ENCODE data around the gene HPDL.
"Not testable (repeated sequence)": the region's sequence is repeated elsewhere in the genome, so short reads cannot be mapped to it uniquely, and the experiment has no call there.

The HPDL gene

GRCh38 chr1:45326627-45327623, at the start of gene HPDL:
Gene HPDL (plus strand): TSS chr1:45326895. CDS start chr1:45327149, 254 bp downstream.
- POLR2A ChIA-PET, result interaction anchor here (0.7 to 1.5 kb wide), 3 partner anchors 13 to 257 kb away, joined by 3 to 7 read pairs (median 3); partner anchors contain the start of genes MUTYH, NASP and TOE1
- CTCF ChIA-PET, result interaction anchor here (0.6 to 3.4 kb wide), 8 partner anchors 12 to 457 kb away, joined by 3 to 22 read pairs (median 4); partner anchors contain the start of genes MUTYH and TOE1
- peak within 1 kb of the TSS; percentile 61 for H3K4me3 ChIP-seq (ENCODE audit: low read depth, low read length)

GRCh38 chr1:45282351-45282750, 44.3 kb upstream of the HPDL start:
- POLR2A ChIA-PET, result no interaction called here
- TF ChIP-seq, protein P1, sequence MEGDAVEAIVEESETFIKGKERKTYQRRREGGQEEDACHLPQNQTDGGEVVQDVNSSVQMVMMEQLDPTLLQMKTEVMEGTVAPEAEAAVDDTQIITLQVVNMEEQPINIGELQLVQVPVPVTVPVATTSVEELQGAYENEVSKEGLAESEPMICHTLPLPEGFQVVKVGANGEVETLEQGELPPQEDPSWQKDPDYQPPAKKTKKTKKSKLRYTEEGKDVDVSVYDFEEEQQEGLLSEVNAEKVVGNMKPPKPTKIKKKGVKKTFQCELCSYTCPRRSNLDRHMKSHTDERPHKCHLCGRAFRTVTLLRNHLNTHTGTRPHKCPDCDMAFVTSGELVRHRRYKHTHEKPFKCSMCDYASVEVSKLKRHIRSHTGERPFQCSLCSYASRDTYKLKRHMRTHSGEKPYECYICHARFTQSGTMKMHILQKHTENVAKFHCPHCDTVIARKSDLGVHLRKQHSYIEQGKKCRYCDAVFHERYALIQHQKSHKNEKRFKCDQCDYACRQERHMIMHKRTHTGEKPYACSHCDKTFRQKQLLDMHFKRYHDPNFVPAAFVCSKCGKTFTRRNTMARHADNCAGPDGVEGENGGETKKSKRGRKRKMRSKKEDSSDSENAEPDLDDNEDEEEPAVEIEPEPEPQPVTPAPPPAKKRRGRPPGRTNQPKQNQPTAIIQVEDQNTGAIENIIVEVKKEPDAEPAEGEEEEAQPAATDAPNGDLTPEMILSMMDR (IDR thresholded peaks at IDR 0.05; ENCODE audit: insufficient read depth, low read length, missing control alignments), result no peak

More at GRCh38 chr1:45326627-45327623, at the start of gene HPDL:
- TF ChIP-seq, protein P1 (IDR thresholded peaks at IDR 0.05; ENCODE audit: insufficient read depth, low read length, missing control alignments), result no peak
- DNase-seq (ENCODE audit: low read depth, low spot score), result no peak

GRCh38 chr1:45284858-45285257, 41.8 kb upstream of the HPDL start:
- DNase-seq (ENCODE audit: low read depth, low spot score); H3K4me3 ChIP-seq (ENCODE audit: low read depth, low read length); POLR2A ChIA-PET; CTCF ChIA-PET: not testable (repeated sequence)

More at GRCh38 chr1:45282351-45282750, 44.3 kb upstream of the HPDL start:
- CTCF ChIA-PET, result interaction anchor here (1.0 kb wide), 2 partner anchors 10 to 17 kb away, joined by 4 to 5 read pairs; no protein-coding TSS in a partner anchor
- DNase-seq (ENCODE audit: low read depth, low spot score), result no peak
- no peak overlapping the region for H3K4me3 ChIP-seq (ENCODE audit: low read depth, low read length)

DNA sequence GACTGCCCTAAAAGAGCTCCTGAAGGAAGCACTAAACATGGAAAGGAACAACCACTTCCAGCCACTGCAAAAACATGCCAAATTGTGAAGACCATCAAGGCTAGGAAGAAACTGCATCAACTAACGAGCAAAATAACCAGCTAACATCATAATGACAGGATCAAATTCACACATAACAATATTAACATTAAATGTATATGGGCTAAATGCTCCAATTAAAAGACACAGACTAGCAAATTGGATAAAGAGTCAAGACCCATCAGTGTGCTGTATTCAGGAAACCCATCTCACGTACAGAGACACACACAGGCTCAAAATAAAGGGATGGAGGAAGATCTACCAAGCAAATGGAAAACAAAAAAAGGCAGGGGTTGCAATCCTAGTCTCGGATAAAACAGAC, 40.2 kb upstream of the HPDL start:
- CTCF ChIA-PET; POLR2A ChIA-PET; H3K4me3 ChIP-seq (ENCODE audit: low read depth, low read length); DNase-seq (ENCODE audit: low read depth, low spot score): not testable (repeated sequence)

DNA sequence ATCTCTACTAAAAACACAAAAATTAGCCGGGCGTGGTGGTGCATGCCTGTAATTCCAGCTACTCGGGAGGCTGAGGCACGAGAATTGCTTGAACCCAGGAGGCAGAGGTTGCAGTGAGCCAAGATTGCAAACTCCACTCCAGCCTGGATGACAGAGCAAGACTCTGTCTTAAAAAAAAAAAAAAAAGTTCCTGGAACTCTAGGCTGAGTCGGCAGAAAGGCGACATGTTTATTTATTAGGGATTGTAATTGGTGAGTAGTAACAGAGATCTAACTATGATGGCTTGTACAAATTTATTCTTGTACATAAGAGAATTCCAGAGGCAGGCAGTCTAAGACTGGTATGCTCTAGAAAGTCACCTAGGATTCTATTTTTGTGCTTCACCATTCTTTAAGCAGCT, 35.7 kb upstream of the HPDL start:
- DNase-seq (ENCODE audit: low read depth, low spot score); H3K4me3 ChIP-seq (ENCODE audit: low read depth, low read length); POLR2A ChIA-PET: not testable (repeated sequence)
- CTCF ChIA-PET, result interaction anchor here (1.2 to 19.3 kb wide), 4 partner anchors 10 to 275 kb away, joined by 3 to 950 read pairs (median 12); partner anchors contain the start of genes HECTD3 and UROD

DNA sequence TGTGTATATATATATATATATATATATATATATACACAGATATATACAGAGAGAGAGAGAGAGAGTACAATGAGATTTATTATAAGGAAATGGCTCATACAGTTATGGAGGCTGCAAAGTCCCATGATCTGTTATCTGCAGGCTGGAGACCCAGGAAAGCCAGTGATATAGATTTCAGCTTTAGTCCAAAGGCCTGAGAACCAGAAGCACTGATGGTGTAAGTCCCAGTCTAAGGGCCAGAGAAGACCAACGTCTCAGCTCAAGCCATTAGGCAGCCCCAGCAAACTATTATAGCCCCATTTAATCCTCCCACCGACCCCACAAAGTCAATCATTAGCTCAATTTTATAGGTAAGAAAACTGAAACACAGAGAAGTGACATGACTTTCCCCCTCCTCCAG, 35.0 kb upstream of the HPDL start:
- no peak overlapping the region for H3K4me3 ChIP-seq (ENCODE audit: low read depth, low read length)
- CTCF ChIA-PET, result interaction anchor here (1.1 to 19.3 kb wide), 6 partner anchors 9 to 276 kb away, joined by 3 to 950 read pairs (median 4); partner anchors contain the start of genes HECTD3, TESK2 and UROD
- POLR2A ChIA-PET, result no interaction called here
- DNase-seq (ENCODE audit: low read depth, low spot score), result no peak
- TF ChIP-seq, protein P1 (IDR thresholded peaks at IDR 0.05; ENCODE audit: insufficient read depth, low read length, missing control alignments), result no peak

- ChIA-PET POLR2A (no interaction called here), CTCF (interaction anchor here (1.0 to 19.3 kb wide), 3 partner anchors 282 to 566 kb away, joined by 3 to 950 read pairs (median 43); partner anchors contain the start of genes HECTD3 and UROD)
- TF ChIP-seq, protein P1 (IDR thresholded peaks at IDR 0.05; ENCODE audit: insufficient read depth, low read length, missing control alignments), result no peak
- no peak for DNase-seq (ENCODE audit: low read depth, low spot score)
- H3K4me3 ChIP-seq (ENCODE audit: low read depth, low read length), result no peak overlapping the region
Observed at GRCh38 chr1:45297666-45298356, 28.9 kb upstream of the HPDL start.

All from AG04449 (cell line).